SHP77 treated with DMSO at 0.1 percent for 48 hours (cell line): Measurements from ENCODE around the gene RRBP1.

Source experiments
- DNase-seq: peaks from one replicate; lab custom pipeline; 2025; lab: John Stamatoyannopoulos, UW

The RRBP1 gene

GRCh38 chr20:17682103-17682888 is at the start of gene RRBP1:
TSS of gene RRBP1 (minus strand) at chr20:17682242. CDS start at chr20:17660507, 21,735 bp downstream.
- DNase-seq, result peak; percentile 94

GRCh38 chr20:17731233-17731632 is 49.2 kb upstream of the RRBP1 start:
- no peak for DNase-seq

- no peak for DNase-seq
These were observed 48.0 kb upstream of the RRBP1 start for GRCh38 chr20:17730071-17730470.

GRCh38 chr20:17728074-17728473 is 46.0 kb upstream of the RRBP1 start:
- no peak for DNase-seq

- DNase-seq, result no peak
These were observed 45.3 kb upstream of the RRBP1 start for GRCh38 chr20:17727351-17727750.

- DNase-seq, result no peak
These were observed 44.9 kb upstream of the RRBP1 start for GRCh38 chr20:17726902-17727301.

- DNase-seq, result peak; percentile 100
These were observed 43.2 kb upstream of the RRBP1 start for GRCh38 chr20:17725094-17725835.

GRCh38 chr20:17723301-17723691 is 41.3 kb upstream of the RRBP1 start:
- DNase-seq, result no peak

GRCh38 chr20:17722493-17723300 is 40.7 kb upstream of the RRBP1 start:
- no peak for DNase-seq

GRCh38 chr20:17721802-17722486 is 39.9 kb upstream of the RRBP1 start:
- DNase-seq, result no peak

- no peak for DNase-seq
These were observed 38.7 kb upstream of the RRBP1 start for GRCh38 chr20:17720755-17721154.

GRCh38 chr20:17716331-17716730 is 34.3 kb upstream of the RRBP1 start:
- DNase-seq, result no peak

- no peak for DNase-seq
These were observed 33.0 kb upstream of the RRBP1 start for GRCh38 chr20:17715075-17715474.

GRCh38 chr20:17714597-17714996 is 32.6 kb upstream of the RRBP1 start:
- no peak for DNase-seq

GRCh38 chr20:17712708-17713107 is 30.7 kb upstream of the RRBP1 start:
- no peak for DNase-seq

- no peak for DNase-seq
These were observed 30.2 kb upstream of the RRBP1 start for GRCh38 chr20:17712201-17712600.

GRCh38 chr20:17711267-17711627 is 29.2 kb upstream of the RRBP1 start:
- no peak for DNase-seq

- no peak for DNase-seq
These were observed 28.6 kb upstream of the RRBP1 start for GRCh38 chr20:17710379-17711266.

GRCh38 chr20:17709361-17710293 is 27.6 kb upstream of the RRBP1 start:
- DNase-seq, result no peak
